ENCODE results near the gene ZMIZ1. TPM values are rescaled to one million over a fixed set of nuclear protein-coding genes. Genes with fewer than 3 reads are reported as not detected.

The ZMIZ1 gene
- polyA plus RNA-seq, 1 donor from 2014 or later, result 26.8 TPM

GRCh38 chr10:79090134-79090803 lies 21.5 kb downstream of the ZMIZ1 start:
- H3K9me3 ChIP-seq (ENCODE audit: low read length), result no peaks in the 10 kb centered on the region
- H3K9me2 ChIP-seq (ENCODE audit: insufficient read depth, low read length), result no peaks in the 10 kb centered on the region
- H3K9ac ChIP-seq (ENCODE audit: low read length), result peak overlapping the region; percentile 42
- H3K36me3 ChIP-seq (ENCODE audit: insufficient read depth, low read length), result no peaks in the 10 kb centered on the region
- peaks cover 26% of the 10 kb centered on the region for H4K20me1 ChIP-seq (ENCODE audit: insufficient read depth)
- no peaks in the 10 kb centered on the region for H3K27me3 ChIP-seq (ENCODE audit: insufficient read depth, low read depth, low read length)
- H3K4me3 ChIP-seq (ENCODE audit: low read length), result peak overlapping the region; percentile 43
- H2AFZ ChIP-seq (ENCODE audit: low read depth, low read length), result no peak overlapping the region
- H3K27ac ChIP-seq (ENCODE audit: low read length), result peak overlapping the region; percentile 87
- no peaks in the 10 kb centered on the region for H3F3A ChIP-seq (ENCODE audit: insufficient read depth, low read length, poor library complexity, severe bottlenecking)
- TF ChIP-seq SMC3 (conservative IDR thresholded peaks at IDR 0.05; ENCODE audit: poor library complexity), result peak; percentile 24
- TF ChIP-seq REST (IDR thresholded peaks at IDR 0.05; ENCODE audit: borderline replicate concordance), result no peak
- peak overlapping the region; percentile 9 for H3K4me2 ChIP-seq (ENCODE audit: low read length)
- H3K79me2 ChIP-seq (replicated peaks; ENCODE audit: insufficient read depth, low read length), result peaks cover 93% of the 10 kb centered on the region

GRCh38 chr10:79092292-79092896 lies 23.6 kb downstream of the ZMIZ1 start:
- no peak overlapping the region for H2AFZ ChIP-seq (ENCODE audit: low read depth, low read length)
- H3K79me2 ChIP-seq (replicated peaks; ENCODE audit: insufficient read depth, low read length), result peaks cover 91% of the 10 kb centered on the region
- no peaks in the 10 kb centered on the region for H3K9me2 ChIP-seq (ENCODE audit: insufficient read depth, low read length)
- no peaks in the 10 kb centered on the region for H3K27me3 ChIP-seq (ENCODE audit: insufficient read depth, low read depth, low read length)
- no peak overlapping the region for H3K4me2 ChIP-seq (ENCODE audit: low read length)
- H3K27ac ChIP-seq (ENCODE audit: low read length), result no peak overlapping the region
- H4K20me1 ChIP-seq (ENCODE audit: insufficient read depth), result peaks cover 31% of the 10 kb centered on the region
- H3K9me3 ChIP-seq (ENCODE audit: low read length), result no peaks in the 10 kb centered on the region
- H3F3A ChIP-seq (ENCODE audit: insufficient read depth, low read length, poor library complexity, severe bottlenecking), result no peaks in the 10 kb centered on the region
- TF ChIP-seq SMC3 (conservative IDR thresholded peaks at IDR 0.05; ENCODE audit: poor library complexity) (no peak), REST (IDR thresholded peaks at IDR 0.05; ENCODE audit: borderline replicate concordance) (no peak), POLR2AphosphoS5 (IDR thresholded peaks at IDR 0.05) (no peak), EZH2 (IDR thresholded peaks at IDR 0.05; ENCODE audit: borderline replicate concordance, insufficient read depth, low read length, poor library complexity, severe bottlenecking) (no peak)
- no peak overlapping the region for H3K4me3 ChIP-seq (ENCODE audit: low read length)
- H3K9ac ChIP-seq (ENCODE audit: low read length), result no peak overlapping the region
- H3K36me3 ChIP-seq (ENCODE audit: insufficient read depth, low read length), result no peaks in the 10 kb centered on the region
